A673 (cell line): ENCODE data around the gene NDUFA11.

ENCODE experiments used
- CTCF ChIP-seq: fragments of 300-800, 200-600 bp; sonication (generic); conservative IDR thresholded peaks from 2 replicates; pipeline ENCODE4 v1.5.1; 2017; ENCODE audit warnings: low read depth, mild to moderate bottlenecking, antibody characterized with exemption, low read length, moderate library complexity, mixed read lengths
- EZH2 ChIP-seq: fragments of 200-600 bp; sonication (generic); IDR thresholded peaks from 2 replicates; pipeline ENCODE4 v1.6.1; 2017; ENCODE audit warnings: borderline replicate concordance, low read depth, mild to moderate bottlenecking, mixed read lengths, antibody characterized with exemption, low read length; ENCODE audit not compliant: poor library complexity, severe bottlenecking

- TF ChIP-seq EZH2 (no peak), CTCF (no peak)
Observed at GRCh38 chr19:5953030-5953589, 49.5 kb upstream of the NDUFA11 start.
